Caco-2 (cell line): ENCODE measurements around the gene PAGR1. TPM values are rescaled to one million over a fixed set of nuclear protein-coding genes. Genes with fewer than 3 reads are reported as not detected.

Experiments used
- BruUV-seq: library from RNA; stranded (reverse); fragments of 400-500 nt; replicated peaks from 2 replicates; lab custom pipeline; 2021; lab: Mats Ljungman, UMichigan
- CTCF ChIA-PET: fragments of 300-600 bp; sonication (Branson Sonifier 250); formaldehyde crosslinking; loops from one replicate; lab custom pipeline; 2022; ENCODE audit warnings: antibody characterized with exemption; lab: Charles Lee
- POLR2A ChIA-PET: fragments of 300-600 bp; sonication (Branson Sonifier 250); formaldehyde crosslinking; loops from one replicate; lab custom pipeline; 2022; ENCODE audit warnings: antibody characterized with exemption; lab: Charles Lee
- DNase-seq, 2 experiments: peaks; one replicate each; pipeline versions ENCODE4 v3.0.0 to v3.0.0-alpha.2; 2020 to 2022
- H3K27me3 ChIP-seq: replicated peaks from 2 replicates; pipeline ENCODE4 v1.6.0; 2011; ENCODE audit warnings: low read length; ENCODE audit not compliant: control insufficient read depth, insufficient read depth
- H3K36me3 ChIP-seq: 2 replicates; pipeline ENCODE4 v1.5.1; 2011; ENCODE audit warnings: low read length; ENCODE audit not compliant: control insufficient read depth, insufficient read depth
- H3K4me1 ChIP-seq: fragments of 250-450 bp; sonication (Bioruptor Pico); 2 replicates; pipeline ENCODE4 v1.5.1; 2020; ENCODE audit warnings: mild to moderate bottlenecking
- H3K4me3 ChIP-seq: 2 replicates; pipeline ENCODE4 v1.5.1; 2011; ENCODE audit warnings: low read depth, mild to moderate bottlenecking, control low read depth, low read length
- H3K9me3 ChIP-seq: fragments of 250-450 bp; sonication (Bioruptor Pico); 2 replicates; pipeline ENCODE4 v1.5.1; 2020; ENCODE audit warnings: mild to moderate bottlenecking, moderate library complexity
- H3K27ac Mint-ChIP-seq: one replicate; pipeline ENCODE4 v1.8.0; 2022; ENCODE audit warnings: mixed read lengths; ENCODE audit not compliant: unreplicated experiment
- H3K27me3 Mint-ChIP-seq: one replicate; pipeline ENCODE4 v1.8.0; 2022; ENCODE audit warnings: mixed read lengths; ENCODE audit not compliant: insufficient read depth, unreplicated experiment
- H3K36me3 Mint-ChIP-seq: one replicate; pipeline ENCODE4 v1.8.0; 2022; ENCODE audit warnings: mild to moderate bottlenecking, mixed read lengths; ENCODE audit not compliant: insufficient read depth, unreplicated experiment
- H3K4me1 Mint-ChIP-seq: one replicate; pipeline ENCODE4 v1.8.0; 2022; ENCODE audit warnings: low read depth, mixed read lengths; ENCODE audit not compliant: unreplicated experiment
- H3K4me3 Mint-ChIP-seq: one replicate; pipeline ENCODE4 v1.8.0; 2022; ENCODE audit warnings: mild to moderate bottlenecking, moderate library complexity, mixed read lengths; ENCODE audit not compliant: unreplicated experiment
- H3K9me3 Mint-ChIP-seq: one replicate; pipeline ENCODE4 v1.8.0; 2022; ENCODE audit warnings: mixed read lengths; ENCODE audit not compliant: unreplicated experiment
- intact Hi-C: fragments of 100-400 bp; cut with micrococcal nuclease; formaldehyde crosslinking; loops from one replicate; pipeline ENCODE4 v1.10.0; 2022; ENCODE audit not compliant: unreplicated experiment
- total RNA-seq: library from RNA; stranded (reverse); gene quantifications from 2 replicates; pipeline ENCODE4 v1.2.3, GENCODE V29; 2022
- TF ChIP-seq, protein P1 (sequence below), 2 experiments: fragments of 200-600 bp in 1 of 2; IDR thresholded peaks; 1 replicate in 1 of 2; 2 replicates in 1 of 2; pipeline versions ENCODE4 v1.5.1 to v1.8.0; 2011 to 2022; ENCODE audit warnings: antibody characterized with exemption in 1 of 2, control low read depth in 1 of 2, inconsistent platforms in 1 of 2, low read depth in 1 of 2, low read length in 1 of 2, mild to moderate bottlenecking in 1 of 2, moderate library complexity in 1 of 2; ENCODE audit not compliant: insufficient read depth in 1 of 2, severe bottlenecking in 1 of 2, unreplicated experiment in 1 of 2

Gene PAGR1
- total RNA-seq, 1 experiment from 2014 or later, result 33.0 TPM

DNA sequence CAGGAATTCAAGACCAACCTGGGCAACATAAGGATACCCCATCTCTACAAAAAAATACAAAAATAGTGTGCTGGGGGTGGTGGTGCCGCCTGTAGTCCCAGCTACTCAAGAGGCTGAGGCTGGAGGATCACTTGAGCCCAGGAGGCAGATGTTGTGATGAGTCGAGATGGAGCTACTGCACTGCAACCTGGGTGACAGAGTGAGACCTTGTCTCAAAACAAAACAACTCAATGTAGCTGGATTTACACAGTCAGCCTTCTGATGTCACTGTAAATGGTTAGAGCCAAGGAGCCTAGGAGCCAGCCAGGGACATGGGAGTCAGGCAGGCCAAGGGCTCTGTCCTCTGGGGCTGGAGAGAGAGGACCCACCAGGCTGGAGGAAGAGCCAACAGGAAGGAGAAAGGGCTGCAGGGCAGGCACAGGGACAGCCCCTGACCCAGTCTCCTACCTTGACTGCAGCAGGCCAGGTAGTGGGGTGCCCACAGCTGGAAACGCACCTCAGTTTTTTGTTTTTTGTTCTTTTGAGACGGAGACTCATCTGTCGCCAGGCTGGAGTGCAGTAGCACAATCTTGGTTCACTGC lies 38.7 kb downstream of the PAGR1 start:
- Histone ChIP-seq H3K4me3 (no peak overlapping the region), H3K36me3 (no peaks in the 10 kb centered on the region), H3K27me3 (no peaks in the 10 kb centered on the region), H3K9me3 (no peaks in the 10 kb centered on the region), H3K4me1 (peaks cover 3% of the 10 kb centered on the region; the same call in 1 of the 2 replicates)
- intact Hi-C loops, result no loop called here
- no peak overlapping the region for H3K4me3 Mint-ChIP-seq
- TF ChIP-seq, protein P1, sequence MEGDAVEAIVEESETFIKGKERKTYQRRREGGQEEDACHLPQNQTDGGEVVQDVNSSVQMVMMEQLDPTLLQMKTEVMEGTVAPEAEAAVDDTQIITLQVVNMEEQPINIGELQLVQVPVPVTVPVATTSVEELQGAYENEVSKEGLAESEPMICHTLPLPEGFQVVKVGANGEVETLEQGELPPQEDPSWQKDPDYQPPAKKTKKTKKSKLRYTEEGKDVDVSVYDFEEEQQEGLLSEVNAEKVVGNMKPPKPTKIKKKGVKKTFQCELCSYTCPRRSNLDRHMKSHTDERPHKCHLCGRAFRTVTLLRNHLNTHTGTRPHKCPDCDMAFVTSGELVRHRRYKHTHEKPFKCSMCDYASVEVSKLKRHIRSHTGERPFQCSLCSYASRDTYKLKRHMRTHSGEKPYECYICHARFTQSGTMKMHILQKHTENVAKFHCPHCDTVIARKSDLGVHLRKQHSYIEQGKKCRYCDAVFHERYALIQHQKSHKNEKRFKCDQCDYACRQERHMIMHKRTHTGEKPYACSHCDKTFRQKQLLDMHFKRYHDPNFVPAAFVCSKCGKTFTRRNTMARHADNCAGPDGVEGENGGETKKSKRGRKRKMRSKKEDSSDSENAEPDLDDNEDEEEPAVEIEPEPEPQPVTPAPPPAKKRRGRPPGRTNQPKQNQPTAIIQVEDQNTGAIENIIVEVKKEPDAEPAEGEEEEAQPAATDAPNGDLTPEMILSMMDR (IDR thresholded peaks at IDR 0.05; ENCODE audit: insufficient read depth in 1 of 2, low read depth in 1 of 2, low read length in 1 of 2, severe bottlenecking in 1 of 2, unreplicated experiment in 1 of 2), result no peak
- no peaks in the 10 kb centered on the region for H3K9me3 Mint-ChIP-seq
- ChIA-PET POLR2A (no interaction called here), CTCF (interaction anchor here (0.6 kb wide), 1 partner anchor 98 kb away, joined by 3 read pairs; no protein-coding TSS in a partner anchor)
- no peak for DNase-seq
- peaks cover 6% of the 10 kb centered on the region for H3K36me3 Mint-ChIP-seq
- no peaks in the 10 kb centered on the region for H3K4me1 Mint-ChIP-seq
- H3K27ac Mint-ChIP-seq, result no peak overlapping the region
- BruUV-seq, result no TSS peak
- H3K27me3 Mint-ChIP-seq, result no peaks in the 10 kb centered on the region

DNA sequence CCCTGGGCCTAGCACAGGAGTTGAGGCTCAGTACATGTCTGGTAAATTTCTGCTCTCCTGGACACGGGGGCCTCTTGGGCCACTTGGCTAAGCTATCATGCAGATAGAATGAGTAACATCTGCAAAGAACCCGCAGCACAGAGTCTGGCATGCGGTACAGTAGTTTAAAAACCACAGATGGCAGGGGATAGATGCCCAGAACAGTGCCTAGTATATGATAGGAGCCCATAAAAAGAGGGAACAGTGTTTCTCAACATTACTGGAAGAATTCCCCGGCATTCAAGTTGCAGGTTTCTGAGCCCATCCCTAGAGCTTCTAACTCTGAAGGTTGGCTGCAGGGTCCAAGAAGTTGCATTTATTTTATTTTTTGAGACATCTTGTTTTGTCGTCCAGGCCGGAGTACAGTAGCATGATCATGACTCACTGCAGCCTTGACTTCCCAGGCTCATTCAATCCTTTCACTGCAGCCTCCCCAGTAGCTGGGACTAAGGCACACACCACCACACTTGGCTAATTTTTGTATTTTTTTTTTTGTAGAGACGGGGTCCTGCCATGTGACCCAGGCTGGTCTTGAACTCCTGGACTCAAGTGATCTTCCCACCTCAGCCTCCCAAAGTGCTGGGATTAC lies 41.3 kb downstream of the PAGR1 start:
- intact Hi-C loops, result no loop called here
- H3K27me3 Mint-ChIP-seq, result no peaks in the 10 kb centered on the region
- Histone ChIP-seq H3K4me1 (peaks cover 6% of the 10 kb centered on the region; the same call in 1 of the 2 replicates), H3K27me3 (no peaks in the 10 kb centered on the region), H3K4me3 (no peak overlapping the region), H3K36me3 (peaks cover 1% of the 10 kb centered on the region; the same call in 1 of the 2 replicates), H3K9me3 (no peaks in the 10 kb centered on the region)
- no peaks in the 10 kb centered on the region for H3K9me3 Mint-ChIP-seq
- ChIA-PET POLR2A (no interaction called here), CTCF (no interaction called here)
- peaks cover 6% of the 10 kb centered on the region for H3K36me3 Mint-ChIP-seq
- no TSS peak for BruUV-seq
- no peak for DNase-seq
- TF ChIP-seq, protein P1 (IDR thresholded peaks at IDR 0.05; ENCODE audit: insufficient read depth in 1 of 2, low read depth in 1 of 2, low read length in 1 of 2, severe bottlenecking in 1 of 2, unreplicated experiment in 1 of 2), result no peak
- H3K4me1 Mint-ChIP-seq, result peaks cover 6% of the 10 kb centered on the region
- H3K4me3 Mint-ChIP-seq, result no peak overlapping the region
- no peak overlapping the region for H3K27ac Mint-ChIP-seq

DNA sequence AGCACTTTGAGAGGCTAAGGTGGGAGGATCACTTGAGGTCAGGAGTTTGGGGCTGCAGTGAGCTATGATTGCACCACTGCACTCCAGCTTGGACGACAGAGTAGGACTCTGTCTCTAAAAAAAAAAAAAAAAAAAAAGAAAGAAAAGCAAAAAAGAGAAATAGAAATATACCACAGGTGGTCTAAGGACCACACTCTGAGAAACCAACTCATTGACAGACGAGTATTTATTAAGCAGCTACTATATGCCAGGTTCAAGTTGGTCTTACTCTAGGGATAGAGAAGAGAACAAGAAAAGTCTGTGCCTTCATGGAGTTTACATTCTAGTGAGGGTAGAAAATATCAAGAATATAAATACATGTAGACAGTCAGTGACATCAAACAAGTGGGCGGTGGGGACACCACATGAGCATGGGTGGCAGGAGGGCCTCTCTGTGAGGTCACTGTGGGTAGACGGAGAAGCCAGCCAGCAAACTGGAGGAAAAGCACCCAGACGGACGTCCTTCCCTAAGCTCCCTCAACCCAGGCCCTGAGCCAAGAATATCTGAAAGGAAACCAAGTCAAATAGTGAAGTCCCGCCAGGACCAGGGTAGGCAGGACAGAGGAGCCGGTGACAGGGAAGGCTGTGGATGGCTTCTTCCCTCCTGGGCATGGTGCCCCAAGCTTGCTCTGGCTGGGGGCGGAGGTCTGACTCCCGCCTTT lies 42.3 kb downstream of the PAGR1 start:
- DNase-seq, result no peak
- no peak overlapping the region for H3K27ac Mint-ChIP-seq
- CTCF ChIA-PET, result no interaction called here
- no peaks in the 10 kb centered on the region for H3K9me3 Mint-ChIP-seq
- BruUV-seq, result no TSS peak
- peaks cover 6% of the 10 kb centered on the region for H3K4me1 Mint-ChIP-seq
- H3K27me3 Mint-ChIP-seq, result no peaks in the 10 kb centered on the region
- Histone ChIP-seq H3K9me3 (no peaks in the 10 kb centered on the region), H3K4me1 (peaks cover 6% of the 10 kb centered on the region; the same call in 1 of the 2 replicates), H3K27me3 (no peaks in the 10 kb centered on the region), H3K4me3 (no peak overlapping the region), H3K36me3 (peaks cover 1% of the 10 kb centered on the region; the same call in 1 of the 2 replicates)
- TF ChIP-seq, protein P1 (IDR thresholded peaks at IDR 0.05; ENCODE audit: insufficient read depth in 1 of 2, low read depth in 1 of 2, low read length in 1 of 2, severe bottlenecking in 1 of 2, unreplicated experiment in 1 of 2), result no peak
- intact Hi-C loops, result no loop called here
- no peak overlapping the region for H3K4me3 Mint-ChIP-seq
- peaks cover 16% of the 10 kb centered on the region for H3K36me3 Mint-ChIP-seq
- POLR2A ChIA-PET, result no interaction called here
